Measurements from ENCODE around the gene SPON2.

DNA sequence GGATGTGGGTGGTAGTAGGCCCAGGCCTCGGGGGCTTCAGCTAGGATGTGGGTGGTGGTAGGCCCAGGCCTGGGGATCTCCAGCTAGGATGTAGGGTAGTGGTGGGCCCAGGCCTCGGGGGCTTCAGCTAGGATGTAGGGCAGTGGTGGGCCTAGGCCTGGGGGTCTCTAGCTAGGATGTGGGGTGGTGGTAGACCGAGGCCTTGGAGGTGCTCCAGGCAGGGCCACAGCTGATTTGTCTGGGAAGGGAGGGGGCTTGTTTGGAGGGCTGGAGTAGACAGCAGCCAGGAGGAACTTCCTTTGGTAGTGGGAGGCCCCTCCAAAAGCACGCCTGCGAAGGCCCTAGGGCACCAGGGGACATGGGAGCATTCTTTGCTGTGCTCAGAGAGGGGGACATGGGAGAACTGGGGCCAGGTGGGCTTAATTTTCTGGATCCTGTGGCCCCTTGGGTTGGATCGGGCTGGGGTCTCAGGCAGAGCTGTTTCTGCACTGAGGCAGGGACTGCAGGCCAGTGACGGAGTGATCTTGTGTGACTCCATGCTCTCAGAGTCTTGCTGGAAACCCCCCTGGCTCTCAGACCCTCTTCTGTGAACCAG lies 3.3 kb upstream of the SPON2 start:
- TF ChIP-seq, protein P1, sequence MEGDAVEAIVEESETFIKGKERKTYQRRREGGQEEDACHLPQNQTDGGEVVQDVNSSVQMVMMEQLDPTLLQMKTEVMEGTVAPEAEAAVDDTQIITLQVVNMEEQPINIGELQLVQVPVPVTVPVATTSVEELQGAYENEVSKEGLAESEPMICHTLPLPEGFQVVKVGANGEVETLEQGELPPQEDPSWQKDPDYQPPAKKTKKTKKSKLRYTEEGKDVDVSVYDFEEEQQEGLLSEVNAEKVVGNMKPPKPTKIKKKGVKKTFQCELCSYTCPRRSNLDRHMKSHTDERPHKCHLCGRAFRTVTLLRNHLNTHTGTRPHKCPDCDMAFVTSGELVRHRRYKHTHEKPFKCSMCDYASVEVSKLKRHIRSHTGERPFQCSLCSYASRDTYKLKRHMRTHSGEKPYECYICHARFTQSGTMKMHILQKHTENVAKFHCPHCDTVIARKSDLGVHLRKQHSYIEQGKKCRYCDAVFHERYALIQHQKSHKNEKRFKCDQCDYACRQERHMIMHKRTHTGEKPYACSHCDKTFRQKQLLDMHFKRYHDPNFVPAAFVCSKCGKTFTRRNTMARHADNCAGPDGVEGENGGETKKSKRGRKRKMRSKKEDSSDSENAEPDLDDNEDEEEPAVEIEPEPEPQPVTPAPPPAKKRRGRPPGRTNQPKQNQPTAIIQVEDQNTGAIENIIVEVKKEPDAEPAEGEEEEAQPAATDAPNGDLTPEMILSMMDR (IDR thresholded peaks at IDR 0.05; ENCODE audit: low read length), result no peak
- no peak for TF ChIP-seq EZH2 (optimal IDR thresholded peaks at IDR 0.05; ENCODE audit: low read depth, low read length)
- TF ChIP-seq EZH2phosphoT487 (IDR thresholded peaks at IDR 0.05; ENCODE audit: low read length), result no peak

Measured in MM.1S (cell line).